Melanocyte of skin (primary cell): ENCODE data around the gene FAAP100. TPM values are rescaled to one million over a fixed set of nuclear protein-coding genes. Genes with fewer than 3 reads are reported as not detected.

Experiments used
- small RNA-seq, 2 donors: library from RNA; depleted of rRNA; stranded (forward); fragments of <200 nt; gene quantifications; one replicate each; pipeline ENCODE3, GENCODE V24; 2012
- total RNA-seq, 2 donors: library from RNA; depleted of rRNA; stranded (reverse); fragments of >200 nt; gene quantifications; 2 replicates each; pipeline ENCODE4 v1.2.3, GENCODE V29; 2012

FAAP100 gene, protein sequence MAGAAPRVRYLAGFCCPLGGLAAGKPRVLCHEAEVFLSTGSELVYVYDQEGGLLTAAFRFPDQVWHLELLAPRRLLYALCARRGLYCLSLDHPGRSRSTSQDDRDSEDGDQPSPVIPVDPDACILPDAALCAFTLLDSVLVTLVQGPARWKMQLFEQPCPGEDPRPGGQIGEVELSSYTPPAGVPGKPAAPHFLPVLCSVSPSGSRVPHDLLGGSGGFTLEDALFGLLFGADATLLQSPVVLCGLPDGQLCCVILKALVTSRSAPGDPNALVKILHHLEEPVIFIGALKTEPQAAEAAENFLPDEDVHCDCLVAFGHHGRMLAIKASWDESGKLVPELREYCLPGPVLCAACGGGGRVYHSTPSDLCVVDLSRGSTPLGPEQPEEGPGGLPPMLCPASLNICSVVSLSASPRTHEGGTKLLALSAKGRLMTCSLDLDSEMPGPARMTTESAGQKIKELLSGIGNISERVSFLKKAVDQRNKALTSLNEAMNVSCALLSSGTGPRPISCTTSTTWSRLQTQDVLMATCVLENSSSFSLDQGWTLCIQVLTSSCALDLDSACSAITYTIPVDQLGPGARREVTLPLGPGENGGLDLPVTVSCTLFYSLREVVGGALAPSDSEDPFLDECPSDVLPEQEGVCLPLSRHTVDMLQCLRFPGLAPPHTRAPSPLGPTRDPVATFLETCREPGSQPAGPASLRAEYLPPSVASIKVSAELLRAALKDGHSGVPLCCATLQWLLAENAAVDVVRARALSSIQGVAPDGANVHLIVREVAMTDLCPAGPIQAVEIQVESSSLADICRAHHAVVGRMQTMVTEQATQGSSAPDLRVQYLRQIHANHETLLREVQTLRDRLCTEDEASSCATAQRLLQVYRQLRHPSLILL
- total RNA-seq, result 10 to 100 TPM; 19.6 to 20.0 TPM

DNA sequence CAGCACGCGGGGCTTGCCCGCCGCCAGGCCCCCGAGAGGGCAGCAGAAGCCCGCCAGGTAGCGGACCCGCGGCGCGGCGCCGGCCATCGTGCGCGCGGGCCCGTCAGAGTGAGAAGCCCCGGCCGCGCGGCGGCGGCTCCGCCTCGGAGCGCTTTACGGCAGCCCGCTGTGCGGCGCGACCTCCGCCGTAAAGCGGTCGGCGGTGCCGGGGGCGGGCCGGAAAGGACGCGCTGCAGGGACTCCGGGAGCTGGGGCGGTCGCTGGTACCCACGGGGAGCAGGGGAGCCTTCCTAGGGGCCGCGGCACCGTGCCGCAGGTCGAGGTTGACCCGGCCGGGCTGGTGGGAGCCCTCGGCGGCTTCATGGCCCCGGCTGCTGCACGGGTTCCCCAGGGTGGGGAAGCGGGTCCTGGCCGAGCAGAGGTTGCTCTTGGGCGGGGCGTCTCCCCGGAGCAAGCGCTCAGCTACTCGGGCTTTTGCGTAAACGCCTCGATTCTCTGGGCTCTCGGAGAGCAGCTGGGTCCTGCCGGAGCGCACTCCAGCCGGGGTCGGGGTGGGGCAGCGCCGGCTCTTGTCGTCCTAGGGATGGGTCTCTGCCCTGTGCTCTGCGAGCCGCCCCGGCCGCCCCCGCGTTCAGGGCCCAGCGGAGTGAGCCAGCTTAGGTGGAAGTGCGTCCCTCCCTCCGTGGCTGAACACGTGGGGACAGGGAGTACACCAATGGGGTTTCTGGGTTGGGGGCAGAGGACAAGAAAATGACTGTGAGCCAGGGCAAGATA is at the start of gene FAAP100:
Gene FAAP100 (minus strand): TSS at position 110 of the 774 bp plus-strand sequence. CDS start 23 bp downstream, at position 87.

GRCh38 chr17:81527591-81528383 is 24.4 kb downstream of the FAAP100 start, which contains the start of gene FSCN2:
TSS of gene FSCN2 (plus strand) at chr17:81528377. CDS start at chr17:81528532, 155 bp downstream.

DNA sequence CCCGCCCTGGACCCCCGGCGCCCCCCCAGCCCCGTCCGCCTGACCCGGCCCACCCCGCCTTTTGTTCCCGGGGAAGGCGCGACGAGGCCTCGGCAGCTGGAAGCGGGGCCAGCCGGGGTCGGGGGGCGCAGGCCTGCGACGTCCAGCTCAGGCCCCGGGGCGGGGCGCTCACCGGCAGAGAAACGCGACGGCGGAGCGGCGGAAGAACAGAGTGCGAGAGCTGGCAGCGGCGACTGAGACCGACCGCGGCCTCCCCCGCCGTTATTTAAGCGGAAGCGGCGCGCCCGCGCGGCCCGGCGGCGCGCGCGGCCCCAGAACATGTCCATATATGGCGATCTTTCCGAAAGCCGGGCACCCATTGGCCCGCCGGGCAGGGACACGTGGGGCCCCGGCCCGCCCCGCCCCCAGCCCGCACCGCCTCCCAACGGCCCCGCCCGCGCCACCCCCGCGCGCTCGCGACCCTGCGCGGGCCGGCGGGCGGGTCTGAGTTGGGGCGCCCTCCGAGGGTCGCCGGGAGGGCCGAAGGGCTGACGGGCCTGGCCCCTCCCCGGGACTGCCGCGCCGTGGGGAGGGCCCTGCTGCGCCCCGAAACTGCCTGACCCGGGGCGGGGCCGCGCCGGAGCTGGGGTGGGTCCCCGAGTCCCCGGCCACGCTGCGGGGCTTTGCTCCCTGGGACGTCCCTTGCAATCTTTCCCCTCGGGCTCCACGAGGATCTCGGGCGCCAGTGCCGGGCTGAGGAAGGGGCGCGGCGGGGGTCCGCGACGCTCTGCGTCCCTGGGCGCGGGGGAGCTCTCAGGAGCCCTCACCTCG is 39.4 kb downstream of the FAAP100 start, which contains the start of gene ACTG1:
Gene ACTG1 (minus strand): TSS at position 238 of the 810 bp plus-strand sequence. CDS start 445 bp downstream, outside the sequence.

Small RNA genes within 50 kb of the gene (small RNA-seq; reads per million reads assigned to genes)
- gene RF00019, result 0 reads per million in 2 donors

Other genes starting within 250 kb of the FAAP100 start
- gene BAHCC1, start 156.9 kb downstream of the FAAP100 start, total RNA-seq, result 10 to 100 TPM; 19.3 to 21.3 TPM
- 1,000 to 10,000 TPM; 6,005 to 7,523 TPM for gene ACTG1, start 39.6 kb downstream of the FAAP100 start, total RNA-seq
- gene FSCN2, start 24.0 kb downstream of the FAAP100 start, total RNA-seq, result under 1 TPM; 0.34 to 0.67 TPM
- gene NPLOC4, start 84.8 kb upstream of the FAAP100 start, total RNA-seq, result 100 to 1,000 TPM; 135 to 147 TPM
- 100 to 1,000 TPM in 1 of 2 donors, 10 to 100 TPM in 1; 77.6 to 121 TPM for gene TSPAN10, start 84.8 kb upstream of the FAAP100 start, total RNA-seq
- gene PDE6G, start 104.2 kb upstream of the FAAP100 start, total RNA-seq, result 1 to 10 TPM in 1 of 2 donors, under 1 TPM in 1; 1.00 to 1.0 TPM
- gene OXLD1, start 114.3 kb upstream of the FAAP100 start, total RNA-seq, result 10 to 100 TPM; 32.0 to 38.0 TPM
- gene CCDC137, start 114.4 kb upstream of the FAAP100 start, total RNA-seq, result 10 to 100 TPM in 1 of 2 donors, 1 to 10 TPM in 1; 4.8 to 10.7 TPM
- 10 to 100 TPM; 14.0 to 17.6 TPM for gene ARL16, start 131.4 kb upstream of the FAAP100 start, total RNA-seq
- 100 to 1,000 TPM in 1 of 2 donors, 10 to 100 TPM in 1; 87.1 to 105 TPM for gene HGS, start 131.7 kb upstream of the FAAP100 start, total RNA-seq
- 10 to 100 TPM; 18.6 to 30.6 TPM for gene MRPL12, start 151.0 kb upstream of the FAAP100 start, total RNA-seq
- gene SLC25A10, start 159.9 kb upstream of the FAAP100 start, total RNA-seq, result 10 to 100 TPM; 12.7 to 27.6 TPM